ENCODE measurements around the gene GLS. TPM values are rescaled to one million over a fixed set of nuclear protein-coding genes. Genes with fewer than 3 reads are reported as not detected.

The GLS gene
- total RNA-seq, 4 donors from 2014 or later = 12.4 to 32.6 (median 21.8) TPM

- Histone ChIP-seq H3K36me3 (peaks cover 0 to 87% of the 10 kb centered on the region in 2 donors), H3K4me1 (no peaks in the 10 kb centered on the region), H3K4me3 (no peak overlapping the region), H3K9me3 (no peaks in the 10 kb centered on the region), H3K27ac (no peak overlapping the region), H3K27me3 (no peaks in the 10 kb centered on the region)
- in situ Hi-C loops (cut with MboI; ENCODE audit: low sequenced_read_pairs in 4 of 4) (no loop called here), intact Hi-C loops (cut with DNase I; ENCODE audit: low total_unique reads) (no loop called here)
- ATAC-seq (no peak), DNase-seq (no peak)
- TF ChIP-seq CTCF (IDR thresholded peaks at IDR 0.05 in 4 of 5, conservative IDR thresholded peaks at IDR 0.05 in 1 of 5) (no peak), POLR2A (IDR thresholded peaks at IDR 0.05) (no peak)
These were observed 89.5 kb downstream of the GLS start for GRCh38 chr2:190970160-190970559.

GRCh38 chr2:190970873-190971506 is 90.4 kb downstream of the GLS start:
- intact Hi-C loops (cut with DNase I; ENCODE audit: low total_unique reads) = no loop called here
- ATAC-seq (peak in 1 of 2 donors; percentile 18), DNase-seq (no peak)
- no peak overlapping the region for H3K27ac ChIP-seq
- no peaks in the 10 kb centered on the region for H3K9me3 ChIP-seq
- H3K36me3 ChIP-seq = peaks cover 0 to 87% of the 10 kb centered on the region in 2 donors
- H3K27me3 ChIP-seq = no peaks in the 10 kb centered on the region
- H3K4me3 ChIP-seq = no peak overlapping the region
- no peaks in the 10 kb centered on the region for H3K4me1 ChIP-seq
- in situ Hi-C loops (cut with MboI; ENCODE audit: low sequenced_read_pairs in 4 of 4) = no loop called here
- TF ChIP-seq CTCF (IDR thresholded peaks at IDR 0.05 in 4 of 5, conservative IDR thresholded peaks at IDR 0.05 in 1 of 5) (no peak), POLR2A (IDR thresholded peaks at IDR 0.05) (no peak)

- no peak for DNase-seq
- TF ChIP-seq CTCF (IDR thresholded peaks at IDR 0.05 in 4 of 5, conservative IDR thresholded peaks at IDR 0.05 in 1 of 5) = no peak
- TF ChIP-seq POLR2A (IDR thresholded peaks at IDR 0.05) = no peak
- Histone ChIP-seq H3K36me3 (peaks cover 3 to 91% of the 10 kb centered on the region in 2 donors), H3K4me3 (no peak overlapping the region), H3K27ac (no peak overlapping the region), H3K9me3 (no peaks in the 10 kb centered on the region), H3K4me1 (no peaks in the 10 kb centered on the region), H3K27me3 (no peaks in the 10 kb centered on the region)
- intact Hi-C loops (cut with DNase I; ENCODE audit: low total_unique reads) (no loop called here), in situ Hi-C loops (cut with MboI; ENCODE audit: low sequenced_read_pairs in 4 of 4) (no loop called here)
- ATAC-seq = no peak
These were observed 91.6 kb downstream of the GLS start for GRCh38 chr2:190972213-190972612.

- peaks cover 3 to 91% of the 10 kb centered on the region in 2 donors for H3K36me3 ChIP-seq
- no peak for ATAC-seq
- no peaks in the 10 kb centered on the region for H3K27me3 ChIP-seq
- no peak for TF ChIP-seq POLR2A (IDR thresholded peaks at IDR 0.05)
- TF ChIP-seq CTCF (IDR thresholded peaks at IDR 0.05 in 4 of 5, conservative IDR thresholded peaks at IDR 0.05 in 1 of 5) = no peak
- in situ Hi-C loops (cut with MboI; ENCODE audit: low sequenced_read_pairs in 4 of 4) (no loop called here), intact Hi-C loops (cut with DNase I; ENCODE audit: low total_unique reads) (no loop called here)
- no peaks in the 10 kb centered on the region for H3K9me3 ChIP-seq
- H3K27ac ChIP-seq = no peak overlapping the region
- H3K4me3 ChIP-seq = no peak overlapping the region
- peaks cover 0 to 5% of the 10 kb centered on the region in 2 donors for H3K4me1 ChIP-seq
- DNase-seq = no peak
These were observed 92.2 kb downstream of the GLS start for GRCh38 chr2:190972846-190973245.

- no peak overlapping the region for H3K4me3 ChIP-seq
- H3K4me1 ChIP-seq = peaks cover 0 to 8% of the 10 kb centered on the region in 2 donors
These were observed 92.6 kb downstream of the GLS start for GRCh38 chr2:190973262-190973661.

More at GRCh38 chr2:190973262-190973661, 92.6 kb downstream of the GLS start:
- DNase-seq (no peak), ATAC-seq (no peak)
- in situ Hi-C loops (cut with MboI; ENCODE audit: low sequenced_read_pairs in 4 of 4) (no loop called here), intact Hi-C loops (cut with DNase I; ENCODE audit: low total_unique reads) (no loop called here)
- no peak for TF ChIP-seq POLR2A (IDR thresholded peaks at IDR 0.05)
- TF ChIP-seq CTCF (IDR thresholded peaks at IDR 0.05 in 4 of 5, conservative IDR thresholded peaks at IDR 0.05 in 1 of 5) = no peak
- H3K27me3 ChIP-seq = no peaks in the 10 kb centered on the region
- H3K36me3 ChIP-seq = peaks cover 3 to 93% of the 10 kb centered on the region in 2 donors
- no peak overlapping the region for H3K27ac ChIP-seq
- H3K9me3 ChIP-seq = no peaks in the 10 kb centered on the region

All from gastrocnemius medialis (tissue), 4 donors.